CD4-positive, CD25-positive, alpha-beta regulatory T cell (primary cell): Measurements from ENCODE around the gene XPOT. TPM values are rescaled to one million over a fixed set of nuclear protein-coding genes. Genes with fewer than 3 reads are reported as not detected.

Experiments used
- ATAC-seq, 2 donors: fragments of 150-1000 bp; cut with Tn5 transposase; one replicate each; pipeline ENCODE4 v1.10.0; 2021; ENCODE audit warnings: low read depth in 2 of 2, moderate number of reproducible peaks in 2 of 2, moderate library complexity in 1 of 2
- DNase-seq, 3 donors: peaks; one replicate each; pipeline versions ENCODE4 v3.0.0 to v3.0.0-alpha.2; 2012 to 2022; ENCODE audit warnings: mixed read lengths in 1 of 3
- H3K27ac ChIP-seq: one replicate; pipeline ENCODE4 v1.7.0; 2013; ENCODE audit warnings: mild to moderate bottlenecking, low read length; ENCODE audit not compliant: insufficient read depth, poor library complexity, severe bottlenecking
- H3K27me3 ChIP-seq: one replicate; pipeline ENCODE4 v1.7.0; 2013; ENCODE audit warnings: low read length; ENCODE audit not compliant: control insufficient read depth, insufficient read depth
- H3K36me3 ChIP-seq: one replicate; pipeline ENCODE4 v1.7.0; 2013; ENCODE audit warnings: mild to moderate bottlenecking, low read length, moderate library complexity; ENCODE audit not compliant: control insufficient read depth, insufficient read depth
- H3K4me1 ChIP-seq: 2 replicates; pipeline ENCODE4 v1.7.0; 2013; ENCODE audit warnings: mild to moderate bottlenecking, low read length; ENCODE audit not compliant: insufficient read depth, control insufficient read depth, poor library complexity, severe bottlenecking
- H3K4me3 ChIP-seq: one replicate; pipeline ENCODE4 v1.7.0; 2013; ENCODE audit warnings: low read depth, mild to moderate bottlenecking, low read length, moderate library complexity
- H3K9me3 ChIP-seq, 2 experiments: 1 replicate in 1 of 2; 2 replicates in 1 of 2; pipeline ENCODE4 v1.7.0; 2013; ENCODE audit warnings: low read length in 2 of 2, mild to moderate bottlenecking in 1 of 2, moderate library complexity in 1 of 2; ENCODE audit not compliant: control insufficient read depth in 2 of 2
- H3K27ac Mint-ChIP-seq, 3 donors: one replicate each; pipeline ENCODE4 v1.8.0; 2020 to 2022; ENCODE audit warnings: mild to moderate bottlenecking in 3 of 3, mixed read lengths in 3 of 3, moderate library complexity in 2 of 3
- H3K27me3 Mint-ChIP-seq: one replicate; pipeline ENCODE4 v1.8.0; 2022; ENCODE audit warnings: mild to moderate bottlenecking, mixed read lengths
- H3K36me3 Mint-ChIP-seq: one replicate; pipeline ENCODE4 v1.8.0; 2020; ENCODE audit warnings: mixed read lengths
- H3K4me1 Mint-ChIP-seq, 4 donors: one replicate each; pipeline ENCODE4 v1.8.0; 2020 to 2022; ENCODE audit warnings: mixed read lengths in 4 of 4, mild to moderate bottlenecking in 1 of 4
- H3K4me3 Mint-ChIP-seq, 4 donors: one replicate each; pipeline ENCODE4 v1.8.0; 2020 to 2022; ENCODE audit warnings: mild to moderate bottlenecking in 4 of 4, mixed read lengths in 4 of 4, moderate library complexity in 3 of 4
- H3K9me3 Mint-ChIP-seq, 7 donors: one replicate each; pipeline ENCODE4 v1.8.0; 2020 to 2022; ENCODE audit warnings: mixed read lengths in 7 of 7, mild to moderate bottlenecking in 3 of 7, moderate library complexity in 2 of 7
- polyA plus RNA-seq, 4 donors: library from polyadenylated mRNA; unstranded; fragments of 300-500 nt; fragmentation: Illumina TruSeq; gene quantifications; one replicate each; pipeline ENCODE4 v1.2.3, GENCODE V29; 2021
- total RNA-seq: library from RNA; stranded (reverse); gene quantifications from one replicate; pipeline ENCODE4 v1.2.3, GENCODE V29; 2022

The XPOT gene
- total and polyA plus RNA-seq, 5 donors from 2014 or later = 27.7 to 59.6 (median 37.0) TPM

- Histone ChIP-seq H3K9me3 (no peaks in the 10 kb centered on the region), H3K4me3 (no peak overlapping the region), H3K27me3 (peaks cover 4% of the 10 kb centered on the region), H3K36me3 (no peaks in the 10 kb centered on the region), H3K27ac (no peak overlapping the region), H3K4me1 (peaks cover 27% of the 10 kb centered on the region)
- Mint-ChIP-seq H3K9me3 (peaks cover 0 to 1% (median 0%) of the 10 kb centered on the region in 7 donors), H3K4me3 (no peak overlapping the region), H3K4me1 (peaks cover 10 to 43% (median 29%) of the 10 kb centered on the region in 4 donors), H3K36me3 (no peaks in the 10 kb centered on the region), H3K27ac (peak overlapping the region in 1 of 3 donors; percentile 62), H3K27me3 (peaks cover 28% of the 10 kb centered on the region)
- no peak for ATAC-seq
- no peak for DNase-seq
Measured at GRCh38 chr12:64387197-64387816, 16.9 kb upstream of the XPOT start.

- Mint-ChIP-seq H3K4me3 (peak overlapping the region in 3 of 4 donors; percentile 22 to 75 (median 49)), H3K27ac (no peak overlapping the region), H3K36me3 (no peaks in the 10 kb centered on the region), H3K27me3 (peaks cover 34% of the 10 kb centered on the region), H3K4me1 (peaks cover 4 to 40% (median 24%) of the 10 kb centered on the region in 4 donors), H3K9me3 (peaks cover 0 to 1% (median 0%) of the 10 kb centered on the region in 7 donors)
- Histone ChIP-seq H3K27ac (no peak overlapping the region), H3K4me1 (peaks cover 27% of the 10 kb centered on the region), H3K4me3 (no peak overlapping the region), H3K27me3 (peaks cover 4% of the 10 kb centered on the region), H3K36me3 (no peaks in the 10 kb centered on the region), H3K9me3 (no peaks in the 10 kb centered on the region)
- ATAC-seq (no peak), DNase-seq (no peak)
Measured at GRCh38 chr12:64389154-64389553, 15.0 kb upstream of the XPOT start.

- Mint-ChIP-seq H3K27ac (peak within 1 kb of the TSS in 2 of 3 donors; percentile 72 to 78), H3K9me3 (peaks cover 0 to 1% (median 0%) of the 10 kb centered on the region in 7 donors), H3K27me3 (peaks cover 34% of the 10 kb centered on the region), H3K4me1 (peaks cover 0 to 28% (median 13%) of the 10 kb centered on the region in 4 donors), H3K36me3 (no peaks in the 10 kb centered on the region), H3K4me3 (peak within 1 kb of the TSS; percentile 75 to 86 (median 80))
- no peak within 1 kb of the TSS for H3K27ac ChIP-seq
- ATAC-seq (peak; percentile 53 to 56), DNase-seq (peak in 1 of 3 donors; percentile 64)
- no peak within 1 kb of the TSS for H3K4me3 ChIP-seq
- no peaks in the 10 kb centered on the region for H3K9me3 ChIP-seq
- no peaks in the 10 kb centered on the region for H3K36me3 ChIP-seq
- H3K4me1 ChIP-seq = peaks cover 18% of the 10 kb centered on the region
- H3K27me3 ChIP-seq = peaks cover 4% of the 10 kb centered on the region
Measured at GRCh38 chr12:64390275-64390851, 13.8 kb upstream of the XPOT start, which contains the start of gene C12orf56. C12orf56 (minus strand) TSS chr12:64390758; CDS start chr12:64390565, 193 bp downstream.

- Mint-ChIP-seq H3K36me3 (no peaks in the 10 kb centered on the region), H3K27ac (no peak overlapping the region), H3K4me1 (peaks cover 0 to 17% (median 6%) of the 10 kb centered on the region in 4 donors), H3K4me3 (no peak overlapping the region), H3K9me3 (peaks cover 0 to 1% (median 0%) of the 10 kb centered on the region in 7 donors), H3K27me3 (peaks cover 34% of the 10 kb centered on the region)
- Histone ChIP-seq H3K4me1 (peaks cover 12% of the 10 kb centered on the region), H3K4me3 (no peak overlapping the region), H3K27me3 (peaks cover 4% of the 10 kb centered on the region), H3K27ac (no peak overlapping the region), H3K36me3 (no peaks in the 10 kb centered on the region), H3K9me3 (no peaks in the 10 kb centered on the region)
- peak in 1 of 3 donors; percentile 72 for DNase-seq
- no peak for ATAC-seq
Measured at GRCh38 chr12:64392221-64392620, 12.0 kb upstream of the XPOT start.

- H3K36me3 Mint-ChIP-seq = no peaks in the 10 kb centered on the region
- no peaks in the 10 kb centered on the region for H3K36me3 ChIP-seq
- peaks cover 0 to 1% (median 0%) of the 10 kb centered on the region in 7 donors for H3K9me3 Mint-ChIP-seq
- DNase-seq (no peak), ATAC-seq (no peak)
- peaks cover 30% of the 10 kb centered on the region for H3K27me3 Mint-ChIP-seq
- H3K27ac ChIP-seq = no peak overlapping the region
- H3K4me1 Mint-ChIP-seq = peaks cover 0 to 25% (median 11%) of the 10 kb centered on the region in 4 donors
- H3K9me3 ChIP-seq = no peaks in the 10 kb centered on the region
- no peak overlapping the region for H3K4me3 Mint-ChIP-seq
- no peak overlapping the region for H3K27ac Mint-ChIP-seq
- H3K4me3 ChIP-seq = no peak overlapping the region
- H3K4me1 ChIP-seq = peaks cover 1% of the 10 kb centered on the region
- peaks cover 4% of the 10 kb centered on the region for H3K27me3 ChIP-seq
Measured at GRCh38 chr12:64395739-64396138, 8.5 kb upstream of the XPOT start.

- H3K27ac Mint-ChIP-seq = peak overlapping the region; percentile 7 to 47 (median 26)
- ATAC-seq (no peak), DNase-seq (peak in 2 of 3 donors; percentile 9 to 62)
- Histone ChIP-seq H3K4me3 (peak overlapping the region; percentile 53), H3K27ac (peak overlapping the region; percentile 43), H3K4me1 (peaks cover 8% of the 10 kb centered on the region), H3K27me3 (no peaks in the 10 kb centered on the region), H3K9me3 (no peaks in the 10 kb centered on the region), H3K36me3 (no peaks in the 10 kb centered on the region)
- H3K36me3 Mint-ChIP-seq = no peaks in the 10 kb centered on the region
- peak overlapping the region; percentile 52 to 74 (median 56) for H3K4me3 Mint-ChIP-seq
- peaks cover under 1 to 34% (median 14%) of the 10 kb centered on the region in 4 donors for H3K4me1 Mint-ChIP-seq
- H3K27me3 Mint-ChIP-seq = peaks cover 5% of the 10 kb centered on the region
- peaks cover 0 to 1% (median 0%) of the 10 kb centered on the region in 7 donors for H3K9me3 Mint-ChIP-seq
Measured at GRCh38 chr12:64400041-64400440, 4.2 kb upstream of the XPOT start.

- ATAC-seq (no peak), DNase-seq (no peak)
- no peak overlapping the region for H3K4me3 ChIP-seq
- Mint-ChIP-seq H3K9me3 (peaks cover 0 to 1% (median 0%) of the 10 kb centered on the region in 7 donors), H3K27ac (no peak overlapping the region), H3K4me3 (peak overlapping the region in 1 of 4 donors; percentile 69), H3K36me3 (no peaks in the 10 kb centered on the region), H3K4me1 (peaks cover 7 to 51% (median 25%) of the 10 kb centered on the region in 4 donors), H3K27me3 (peaks cover 5% of the 10 kb centered on the region)
- no peaks in the 10 kb centered on the region for H3K36me3 ChIP-seq
- no peaks in the 10 kb centered on the region for H3K9me3 ChIP-seq
- H3K4me1 ChIP-seq = peaks cover 16% of the 10 kb centered on the region
- H3K27ac ChIP-seq = no peak overlapping the region
- no peaks in the 10 kb centered on the region for H3K27me3 ChIP-seq
Measured at GRCh38 chr12:64402181-64402580, 2.0 kb upstream of the XPOT start.
